ENCODE data around the gene CABP2.

Gene CABP2

GRCh38 chr11:67507242-67507863 lies 15.9 kb downstream of the CABP2 start:
- DNase-seq: no peak

GRCh38 chr11:67506426-67507051 lies 16.7 kb downstream of the CABP2 start:
- DNase-seq: no peak

DNA sequence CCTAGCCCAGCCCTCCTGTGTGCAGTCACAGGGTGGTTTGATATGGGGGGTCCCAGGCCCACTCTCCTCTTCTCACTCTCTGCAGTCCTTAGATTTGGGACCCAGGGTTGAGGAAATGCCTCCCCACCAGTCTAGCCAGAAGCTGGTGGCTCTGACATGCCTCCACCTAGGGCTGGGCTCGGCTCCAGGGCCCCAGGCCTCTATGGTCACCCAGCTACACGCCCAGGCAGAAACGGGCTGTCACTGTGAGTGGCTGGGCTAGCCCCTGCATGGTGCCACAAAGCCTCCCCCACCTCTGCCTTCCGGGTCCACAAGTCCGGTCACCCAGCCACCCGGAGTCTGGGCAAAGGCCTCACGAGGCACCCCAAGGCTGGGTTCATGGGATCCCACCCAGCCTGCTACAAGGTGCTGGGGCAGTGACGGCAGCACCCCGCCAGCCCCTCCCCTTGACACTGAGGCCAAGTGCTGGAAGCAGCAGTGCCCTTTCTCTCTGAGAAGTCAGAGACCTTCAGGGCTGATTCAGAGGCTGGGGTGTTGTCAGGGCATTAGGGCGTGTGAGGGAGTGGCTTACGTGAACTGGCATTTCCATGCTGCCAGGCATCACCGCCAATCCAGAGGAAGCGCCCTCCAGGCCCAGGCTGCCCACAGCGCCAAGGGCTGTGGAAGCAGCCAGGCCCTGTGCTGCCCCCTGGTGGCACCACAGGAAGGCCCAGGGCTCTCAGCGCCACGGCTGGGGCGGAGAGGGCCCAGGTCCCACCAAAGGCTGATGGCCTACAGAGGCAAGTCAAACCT lies 17.4 kb downstream of the CABP2 start:
- peak; percentile 97 for DNase-seq

DNA sequence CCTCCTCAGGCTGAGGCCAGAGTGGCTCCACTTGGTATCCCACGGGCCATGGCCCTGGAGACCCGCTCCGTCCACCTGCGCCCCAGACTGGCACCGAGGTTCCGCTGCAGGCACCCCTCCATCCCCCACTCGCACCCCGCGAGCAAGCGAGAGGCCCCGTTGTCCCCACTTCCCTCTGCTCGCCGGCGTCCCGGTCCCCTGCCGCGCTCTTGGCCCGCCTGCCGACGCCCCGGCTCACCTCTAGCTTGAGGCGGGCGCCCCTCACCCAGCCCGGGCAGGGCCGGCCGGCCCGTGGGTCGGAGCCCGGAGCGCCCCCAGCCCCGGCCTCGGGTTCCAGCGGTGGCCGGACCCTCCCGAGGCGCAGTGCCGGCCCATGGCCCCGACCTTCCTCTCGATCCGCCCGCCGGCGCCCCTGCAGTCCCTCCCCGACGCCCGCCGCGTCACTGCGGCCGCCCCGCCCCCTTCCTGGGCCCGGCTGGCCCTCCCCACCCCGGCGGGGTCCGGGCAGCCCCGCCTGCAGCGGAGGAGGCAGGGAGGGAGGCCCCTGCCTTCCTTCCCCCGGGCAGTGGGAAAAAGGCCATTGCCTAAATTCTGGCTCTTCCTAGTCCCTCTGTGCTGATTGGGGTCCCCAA lies 18.2 kb downstream of the CABP2 start, which contains the start of gene PITPNM1:
Gene PITPNM1, minus strand, starts transcription at position 414 of the 632 bp plus-strand sequence. CDS start 1,183 bp downstream, outside the sequence.
- DNase-seq: peak; percentile 92

GRCh38 chr11:67504005-67504949 lies 19.0 kb downstream of the CABP2 start:
- peak; percentile 78 for DNase-seq

DNA sequence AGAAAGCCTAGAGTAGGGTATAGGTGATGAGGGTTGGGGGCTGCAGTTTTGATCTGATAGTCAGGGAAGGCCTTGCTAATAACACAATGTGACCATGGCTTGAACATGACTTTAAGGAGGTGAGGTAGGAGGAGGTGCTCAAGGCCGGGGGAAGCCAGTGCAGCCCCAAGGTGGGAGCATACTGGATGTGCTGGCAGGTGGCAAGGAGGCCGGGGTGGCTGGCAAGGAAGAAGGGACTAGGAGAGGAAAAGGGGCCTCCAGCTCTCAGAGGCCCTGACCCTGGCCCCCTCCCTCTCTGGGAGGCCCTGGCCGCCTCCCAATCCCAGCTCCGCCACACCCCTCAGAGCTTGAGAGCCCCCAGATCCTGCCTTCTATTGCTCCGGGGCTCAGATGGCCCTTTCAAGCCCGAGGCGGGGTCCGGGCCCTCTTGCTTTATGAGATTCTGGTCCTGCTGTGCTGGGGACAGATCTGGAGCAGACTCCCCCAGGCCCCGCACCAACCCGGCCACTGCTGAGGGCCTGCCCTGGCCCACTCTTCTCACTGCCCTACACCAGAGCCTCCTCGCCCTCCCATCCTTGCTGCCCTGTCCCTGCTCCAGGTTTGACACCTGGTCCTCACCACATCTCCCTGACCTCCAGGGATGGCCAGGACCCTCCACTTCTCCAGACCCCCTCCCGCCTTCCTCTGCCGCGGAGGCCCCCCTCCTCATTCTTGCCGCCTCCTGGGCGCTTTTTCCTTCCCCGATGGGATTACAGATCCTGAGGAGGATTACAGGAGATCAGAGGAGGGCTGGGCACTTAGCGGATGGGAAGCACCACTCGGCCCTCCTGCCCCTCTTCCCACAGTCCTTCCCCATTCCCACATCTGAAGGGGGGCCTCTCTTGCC lies 19.9 kb downstream of the CABP2 start:
- no peak for DNase-seq

DNA sequence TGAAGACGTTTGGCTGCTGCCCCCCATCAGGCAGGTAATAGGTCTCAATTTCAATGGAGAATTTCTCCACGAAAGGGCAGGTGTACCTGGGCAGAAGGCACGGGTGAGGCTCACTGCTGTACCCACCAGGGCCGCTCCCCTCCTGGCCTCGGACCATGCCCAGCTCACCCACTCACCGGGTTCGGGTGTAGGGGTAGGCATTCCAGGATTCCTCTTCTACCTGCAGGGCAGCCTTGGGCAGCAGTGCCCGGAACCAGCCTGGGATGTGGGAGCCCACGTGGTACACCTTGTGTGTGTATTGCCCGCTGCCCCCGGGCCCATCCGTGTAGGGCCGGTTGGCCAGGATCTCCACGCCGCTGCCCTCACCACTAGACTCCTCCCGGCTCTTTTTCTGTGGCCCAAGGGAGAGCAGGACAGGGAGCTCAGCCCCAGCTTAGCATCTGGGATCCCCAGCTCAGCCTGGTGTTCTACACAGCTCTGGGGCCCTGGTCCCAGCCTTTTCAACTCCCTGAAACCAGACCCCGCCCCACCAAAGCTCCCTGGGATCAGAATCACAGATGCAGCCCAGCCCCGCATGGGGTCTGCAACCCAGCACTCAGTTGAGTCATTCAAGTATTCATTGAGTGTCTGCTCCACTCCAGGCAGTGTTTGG lies 20.8 kb downstream of the CABP2 start:
- DNase-seq: no peak

GRCh38 chr11:67501854-67502253 lies 21.4 kb downstream of the CABP2 start:
- no peak for DNase-seq

DNA sequence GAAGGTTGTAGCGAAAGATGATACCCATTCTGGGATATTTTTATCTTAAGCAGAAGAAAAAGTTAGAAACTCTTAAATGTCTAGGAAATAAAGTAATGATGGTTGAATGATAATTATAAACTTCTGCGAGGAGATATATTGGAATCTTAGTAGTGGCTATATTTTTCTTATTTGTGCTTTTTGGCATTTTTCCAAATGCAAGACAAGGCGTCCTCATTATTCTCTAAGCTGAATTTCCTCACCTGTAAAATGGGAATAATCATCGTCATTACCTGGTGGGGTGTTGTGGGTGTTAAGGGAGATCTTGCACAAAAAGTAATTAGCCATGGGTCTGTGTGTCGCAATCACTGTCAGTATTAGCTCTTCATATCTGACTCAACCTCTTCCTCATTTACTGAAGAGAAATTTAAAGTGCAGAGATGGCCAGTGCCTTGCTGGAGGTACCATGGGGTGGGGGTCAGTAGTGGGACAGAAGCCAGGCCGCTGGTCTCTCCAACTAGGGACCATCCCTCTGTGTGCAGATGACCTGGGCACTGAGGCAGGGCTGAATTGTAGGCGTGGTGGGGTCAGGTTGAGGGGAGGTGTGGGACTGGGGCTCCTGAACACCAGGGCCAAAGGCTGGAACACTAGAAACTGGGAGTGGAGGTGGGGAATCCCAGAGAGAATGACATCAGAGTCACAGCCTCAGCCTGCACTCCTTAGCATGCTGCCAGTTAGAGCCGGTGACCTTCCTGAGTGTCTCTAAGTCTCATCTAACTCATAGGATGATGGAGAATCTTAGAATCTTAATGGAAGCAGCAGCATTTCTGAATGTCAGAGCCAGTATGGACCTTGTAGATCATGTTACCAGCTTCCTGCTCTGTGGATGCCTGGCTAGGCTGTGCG lies 22.2 kb downstream of the CABP2 start:
- DNase-seq: no peak

DNA sequence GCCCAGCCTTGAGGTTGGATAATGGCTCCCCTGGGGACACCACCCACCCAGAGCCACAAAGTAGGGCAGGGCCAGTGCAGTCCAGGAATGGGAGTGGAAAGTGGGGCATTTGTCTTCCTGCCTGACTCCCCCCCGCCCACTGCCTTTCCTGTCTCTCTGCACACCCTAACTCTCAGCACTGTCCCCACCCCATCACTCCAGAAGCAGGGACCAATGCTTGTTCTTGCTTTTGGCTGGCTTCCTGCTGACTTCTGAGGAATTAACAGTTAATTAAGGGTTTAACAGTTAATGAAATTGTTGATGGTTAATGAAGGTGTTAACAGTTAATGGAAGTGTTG lies 22.8 kb downstream of the CABP2 start:
- DNase-seq: no peak

DNA sequence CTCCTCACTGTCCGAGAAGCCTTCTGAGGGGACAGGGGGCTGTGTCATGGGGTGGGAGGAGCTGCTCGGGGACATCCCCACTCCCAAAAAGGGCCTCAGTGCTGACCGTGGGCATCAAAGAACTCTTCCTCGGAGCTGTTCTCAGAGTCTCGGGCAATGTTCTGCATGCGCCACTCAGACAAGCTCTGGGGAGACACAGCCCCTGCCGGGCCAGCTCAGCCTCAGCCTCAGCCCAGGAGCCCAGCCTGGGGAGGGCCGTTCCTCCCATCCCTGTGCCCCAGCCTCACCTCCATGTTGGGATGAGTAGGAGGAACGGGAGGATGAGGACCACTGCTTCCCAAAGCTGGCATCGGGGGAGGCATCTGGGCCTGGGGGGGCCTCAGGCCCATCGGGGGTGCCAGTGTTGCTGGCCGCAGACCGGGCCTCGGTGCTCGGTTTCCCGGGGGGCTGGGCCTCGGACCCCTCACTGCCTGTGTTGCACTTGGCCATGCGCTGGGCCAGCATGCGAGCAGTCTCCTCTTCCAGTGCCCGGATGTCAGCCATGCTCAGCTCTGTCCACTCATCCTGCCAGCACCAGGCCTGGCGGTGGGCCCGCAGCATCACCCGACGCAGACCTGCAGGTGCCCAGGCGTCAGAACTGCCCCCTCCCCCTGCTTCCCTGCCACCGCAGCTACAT lies 23.3 kb downstream of the CABP2 start:
- DNase-seq: no peak

DNA sequence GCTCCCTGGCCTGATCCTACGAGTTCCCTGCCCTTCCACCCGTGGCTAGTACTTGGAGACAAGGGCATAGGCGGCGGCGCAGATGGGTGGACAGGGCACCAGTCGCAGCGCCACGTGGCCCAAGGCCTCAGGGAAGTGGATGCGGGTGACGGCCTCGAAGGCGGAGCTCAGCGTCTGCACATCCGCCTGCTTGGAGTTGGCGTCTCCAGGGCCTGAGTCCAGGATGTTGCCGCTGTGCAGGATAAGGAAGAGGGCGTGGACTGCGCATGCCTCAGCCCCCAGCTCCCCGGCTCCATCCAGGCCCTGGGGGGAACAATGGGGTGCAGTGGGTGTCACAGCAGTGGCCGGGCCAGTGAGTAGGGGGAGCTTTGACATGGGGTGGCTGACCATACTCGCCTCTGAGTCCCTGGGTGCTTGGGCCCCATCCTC lies 24.7 kb downstream of the CABP2 start:
- no peak for DNase-seq

- no peak for DNase-seq
Observed at GRCh38 chr11:67497656-67498291, 25.5 kb downstream of the CABP2 start.

DNA sequence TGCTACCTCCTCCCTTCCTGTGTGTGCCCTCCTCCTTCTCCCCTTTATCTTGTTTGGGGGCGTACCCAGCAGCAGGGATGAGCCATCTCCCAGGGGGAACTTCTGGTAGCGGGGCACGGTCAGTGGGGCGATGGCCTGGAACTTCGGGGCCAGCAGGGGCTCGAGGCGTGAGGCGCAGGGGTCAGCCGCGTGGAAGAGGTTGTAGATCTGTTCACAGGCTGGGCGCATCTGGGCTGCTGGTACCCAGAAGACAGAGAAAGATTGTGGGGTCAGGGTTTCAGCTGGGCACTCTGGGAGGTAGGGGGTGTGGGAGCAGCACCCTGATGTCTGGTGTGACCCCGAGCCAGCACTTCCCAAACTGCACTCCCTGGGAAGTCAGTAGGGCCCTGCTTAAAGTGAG lies 27.1 kb downstream of the CABP2 start:
- DNase-seq: no peak

- DNase-seq: no peak
Observed at GRCh38 chr11:67495234-67496005, 27.8 kb downstream of the CABP2 start.

DNA sequence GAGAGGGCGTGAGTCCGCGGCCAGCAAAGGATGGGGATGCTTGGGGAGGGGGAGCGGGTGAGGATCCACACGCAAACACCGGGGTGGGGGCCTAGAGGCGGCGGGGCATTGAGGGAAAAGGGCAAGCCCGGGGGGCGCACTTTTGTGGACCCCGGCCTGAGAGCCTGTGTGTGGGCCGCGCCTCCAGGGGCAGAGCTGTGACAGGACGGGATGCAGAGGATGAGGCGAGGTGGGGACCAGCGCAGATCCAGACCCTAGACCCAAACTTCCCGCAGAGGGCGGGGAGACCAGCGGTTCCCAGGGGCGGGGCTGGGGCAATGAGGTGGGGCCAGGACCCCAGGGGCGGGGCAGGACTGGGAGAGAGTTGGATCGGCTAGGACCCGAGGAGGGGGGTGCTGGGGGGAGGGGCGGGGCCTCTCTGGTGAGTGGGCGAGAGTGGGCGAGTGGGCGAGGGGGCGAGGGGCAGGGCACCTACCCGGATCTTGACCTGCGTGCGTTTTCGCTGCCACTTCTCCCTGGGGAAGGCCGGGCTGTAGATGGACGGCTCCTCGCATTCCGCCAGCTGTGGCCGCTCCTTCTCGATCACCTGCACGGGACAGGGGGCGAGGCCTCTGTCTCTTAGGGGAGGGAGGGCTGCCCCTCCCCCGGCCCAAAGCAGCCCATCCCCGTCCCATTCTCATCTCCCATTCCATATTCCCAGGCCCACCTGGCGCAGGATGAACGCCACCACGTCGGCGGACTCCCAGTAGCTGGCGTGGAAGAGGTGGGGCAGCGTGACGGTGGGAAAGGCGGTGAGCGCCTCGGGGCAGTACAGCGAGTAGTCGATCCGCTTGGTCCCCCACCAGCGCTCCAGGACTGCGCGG lies 28.6 kb downstream of the CABP2 start:
- DNase-seq: no peak

All from activated CD8-positive, alpha-beta memory T cell treated with anti-CD3 and anti-CD28 coated beads, Interleukin-2, amount 50 U/mL, for 48 hours (primary cell).